OCI-LY1 (cell line): ENCODE measurements around the gene DMRTB1.
"Not testable (repeated sequence)": the region's sequence is repeated elsewhere in the genome, so short reads cannot be mapped to it uniquely, and the experiment has no call there.

Source experiments
- H2AFZ ChIP-seq: fragments of 200-600 bp; sonication (generic), shearing (Covaris generic); 2 replicates; pipeline ENCODE4 v1.6.0; 2014; ENCODE audit warnings: antibody characterized with exemption, mild to moderate bottlenecking, low read length
- H3F3A ChIP-seq: fragments of 200-600 bp; sonication (generic), shearing (Covaris generic); 2 replicates; pipeline ENCODE4 v1.6.0; 2014; ENCODE audit warnings: mild to moderate bottlenecking, antibody characterized with exemption, low read length, moderate library complexity; ENCODE audit not compliant: insufficient read depth
- H3K27ac ChIP-seq: fragments of 200-600 bp; sonication (generic); 2 replicates; pipeline ENCODE4 v1.5.1; 2014; ENCODE audit warnings: low read length, mixed run types, mild to moderate bottlenecking, low read depth; ENCODE audit not compliant: poor library complexity, severe bottlenecking
- H3K27me3 ChIP-seq: fragments of 200-600 bp; sonication (generic); 2 replicates; pipeline ENCODE4 v1.6.0; 2014; ENCODE audit warnings: antibody characterized with exemption, mild to moderate bottlenecking, low read length, moderate library complexity; ENCODE audit not compliant: insufficient read depth
- H3K36me3 ChIP-seq: fragments of 200-600 bp; sonication (generic); 2 replicates; pipeline ENCODE4 v1.6.1; 2014; ENCODE audit warnings: mild to moderate bottlenecking, antibody characterized with exemption, low read length, moderate library complexity, mixed read lengths; ENCODE audit not compliant: insufficient read depth
- H3K4me1 ChIP-seq: fragments of 200-600 bp; sonication (generic); 2 replicates; pipeline ENCODE4 v1.5.1; 2014; ENCODE audit warnings: mild to moderate bottlenecking, low read length, moderate library complexity; ENCODE audit not compliant: insufficient read depth, severe bottlenecking
- H3K4me2 ChIP-seq: fragments of 200-600 bp; sonication (generic), shearing (Covaris generic); 2 replicates; pipeline ENCODE4 v1.6.1; 2014; ENCODE audit warnings: low read length
- H3K4me3 ChIP-seq: fragments of 200-600 bp; sonication (generic); 2 replicates; pipeline ENCODE4 v1.5.1; 2014; ENCODE audit warnings: low read length, low read depth, mild to moderate bottlenecking, mixed read lengths; ENCODE audit not compliant: poor library complexity, severe bottlenecking
- H3K79me2 ChIP-seq: fragments of 200-600 bp; shearing (Covaris generic); 2 replicates; pipeline ENCODE4 v1.6.1; 2016; ENCODE audit warnings: mixed run types, low read length, mixed read lengths; ENCODE audit not compliant: insufficient read depth
- H3K9ac ChIP-seq: fragments of 200-600 bp; sonication (generic), shearing (Covaris generic); 2 replicates; pipeline ENCODE4 v1.6.1; 2014; ENCODE audit warnings: mild to moderate bottlenecking, low read length, mixed read lengths
- H3K9me2 ChIP-seq: fragments of 200-600 bp; sonication (generic), shearing (Covaris generic); 2 replicates; pipeline ENCODE4 v1.6.1; 2014; ENCODE audit warnings: low read depth, mild to moderate bottlenecking, low read length, mixed read lengths
- H3K9me3 ChIP-seq: fragments of 200-600 bp; shearing (Covaris generic); 2 replicates; pipeline ENCODE4 v1.6.1; 2014; ENCODE audit warnings: low read length, mixed read lengths
- H4K20me1 ChIP-seq: fragments of 200-600 bp; sonication (generic), shearing (Covaris generic); 2 replicates; pipeline ENCODE4 v1.6.0; 2016; ENCODE audit warnings: mild to moderate bottlenecking, low read length; ENCODE audit not compliant: insufficient read depth
- EZH2 ChIP-seq: fragments of 200-600 bp; sonication (generic), shearing (Covaris generic); IDR thresholded peaks from 2 replicates; pipeline ENCODE4 v1.8.0; 2017; ENCODE audit warnings: borderline replicate concordance, mixed run types, mild to moderate bottlenecking, antibody characterized with exemption, low read length, moderate library complexity, mixed read lengths
- TF ChIP-seq, protein P1 (sequence below): fragments of 200-600 bp; sonication (generic), shearing (Covaris generic); IDR thresholded peaks from 2 replicates; pipeline ENCODE4 v1.5.1; 2017; ENCODE audit warnings: mild to moderate bottlenecking, antibody characterized with exemption, low read length, moderate library complexity, mixed read lengths

Gene DMRTB1

DNA sequence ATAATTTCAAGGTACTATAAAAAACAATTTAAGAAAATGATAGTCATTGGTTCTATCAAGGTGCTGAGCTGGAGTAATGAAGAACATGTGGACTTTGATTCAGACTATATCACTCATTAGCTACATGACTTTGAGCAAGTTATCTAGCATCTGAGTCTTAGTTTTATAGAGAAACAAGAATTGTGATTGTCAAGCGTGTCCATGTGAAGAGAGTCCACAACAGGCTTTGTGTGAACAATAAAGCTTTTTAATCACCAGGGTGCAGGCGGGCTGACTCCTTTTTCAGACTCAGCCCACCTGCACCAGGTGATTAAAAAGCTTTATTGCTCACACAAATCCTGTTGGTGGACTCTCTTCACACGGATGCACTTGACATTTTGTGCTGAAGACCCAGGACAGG, 26.6 kb upstream of the DMRTB1 start:
- H3K4me1 ChIP-seq = no peaks in the 10 kb centered on the region
- H3K9ac ChIP-seq = no peak overlapping the region
- H3K27me3 ChIP-seq = no peaks in the 10 kb centered on the region
- H2AFZ ChIP-seq = no peak overlapping the region
- H3K9me2 ChIP-seq = no peaks in the 10 kb centered on the region
- H3K79me2 ChIP-seq = no peaks in the 10 kb centered on the region
- no peaks in the 10 kb centered on the region for H3K9me3 ChIP-seq
- no peak for TF ChIP-seq EZH2
- TF ChIP-seq, protein P1, sequence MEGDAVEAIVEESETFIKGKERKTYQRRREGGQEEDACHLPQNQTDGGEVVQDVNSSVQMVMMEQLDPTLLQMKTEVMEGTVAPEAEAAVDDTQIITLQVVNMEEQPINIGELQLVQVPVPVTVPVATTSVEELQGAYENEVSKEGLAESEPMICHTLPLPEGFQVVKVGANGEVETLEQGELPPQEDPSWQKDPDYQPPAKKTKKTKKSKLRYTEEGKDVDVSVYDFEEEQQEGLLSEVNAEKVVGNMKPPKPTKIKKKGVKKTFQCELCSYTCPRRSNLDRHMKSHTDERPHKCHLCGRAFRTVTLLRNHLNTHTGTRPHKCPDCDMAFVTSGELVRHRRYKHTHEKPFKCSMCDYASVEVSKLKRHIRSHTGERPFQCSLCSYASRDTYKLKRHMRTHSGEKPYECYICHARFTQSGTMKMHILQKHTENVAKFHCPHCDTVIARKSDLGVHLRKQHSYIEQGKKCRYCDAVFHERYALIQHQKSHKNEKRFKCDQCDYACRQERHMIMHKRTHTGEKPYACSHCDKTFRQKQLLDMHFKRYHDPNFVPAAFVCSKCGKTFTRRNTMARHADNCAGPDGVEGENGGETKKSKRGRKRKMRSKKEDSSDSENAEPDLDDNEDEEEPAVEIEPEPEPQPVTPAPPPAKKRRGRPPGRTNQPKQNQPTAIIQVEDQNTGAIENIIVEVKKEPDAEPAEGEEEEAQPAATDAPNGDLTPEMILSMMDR = no peak
- H4K20me1 ChIP-seq = no peaks in the 10 kb centered on the region
- H3K36me3 ChIP-seq = no peaks in the 10 kb centered on the region
- no peak overlapping the region for H3K4me3 ChIP-seq
- H3K4me2 ChIP-seq = no peak overlapping the region
- no peak overlapping the region for H3K27ac ChIP-seq
- H3F3A ChIP-seq = no peaks in the 10 kb centered on the region

DNA sequence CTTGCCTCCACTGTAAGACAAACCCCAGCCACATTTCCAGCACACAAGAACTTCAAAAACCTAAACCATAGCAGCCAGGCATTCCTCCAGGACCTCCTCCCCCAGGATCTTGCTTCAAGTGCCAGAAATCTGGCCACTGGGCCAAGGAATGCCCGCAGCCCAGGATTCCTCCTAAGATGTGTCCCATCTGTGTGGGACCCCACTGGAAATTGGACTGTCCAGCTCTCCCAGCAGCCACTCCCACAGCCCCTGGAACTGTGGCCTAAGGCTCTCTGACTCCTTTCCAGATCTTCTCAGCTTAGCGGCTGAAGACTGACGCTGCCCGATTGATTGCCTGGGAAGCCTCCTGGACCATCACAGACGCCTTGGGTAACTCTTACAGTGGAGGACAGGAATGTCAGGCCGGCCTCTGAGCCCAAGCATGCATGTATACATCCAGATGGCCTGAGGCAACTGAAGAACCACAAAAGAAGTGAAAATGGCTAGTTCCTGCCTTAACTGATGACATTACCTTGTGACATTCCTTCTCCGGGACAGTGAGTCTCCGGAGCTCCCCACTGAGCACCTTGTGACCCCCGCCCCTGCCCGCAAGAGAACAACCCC, 24.7 kb upstream of the DMRTB1 start:
- not testable (repeated sequence) for H3K27ac ChIP-seq, H2AFZ ChIP-seq, H3F3A ChIP-seq, H3K9ac ChIP-seq, H3K4me1 ChIP-seq, H3K9me2 ChIP-seq, H3K79me2 ChIP-seq, H4K20me1 ChIP-seq, H3K4me2 ChIP-seq, H3K27me3 ChIP-seq, H3K9me3 ChIP-seq, H3K4me3 ChIP-seq, H3K36me3 ChIP-seq

DNA sequence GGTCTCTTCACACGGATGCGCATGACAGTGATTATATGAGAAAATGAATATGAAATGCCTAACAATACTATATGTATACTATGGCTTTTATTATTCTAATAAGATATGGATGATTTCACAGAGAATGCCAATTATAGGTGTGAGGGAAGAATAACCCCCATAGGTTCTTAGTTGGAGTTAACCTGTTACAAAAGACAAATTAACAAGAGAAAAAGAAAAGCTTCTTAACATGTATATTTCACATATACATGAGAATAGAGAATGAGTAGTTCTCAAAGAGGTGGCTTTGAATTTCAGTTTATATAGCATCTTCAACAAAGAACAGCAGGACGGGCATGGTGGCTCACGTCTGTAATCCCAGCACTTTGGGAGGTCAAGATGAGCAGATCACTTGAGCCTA, 24.0 kb upstream of the DMRTB1 start:
- H3K4me3 ChIP-seq = no peak overlapping the region
- no peaks in the 10 kb centered on the region for H4K20me1 ChIP-seq
- H3K27ac ChIP-seq = no peak overlapping the region
- no peaks in the 10 kb centered on the region for H3K79me2 ChIP-seq
- no peak overlapping the region for H3K9ac ChIP-seq
- H3K36me3 ChIP-seq = no peaks in the 10 kb centered on the region
- no peak overlapping the region for H2AFZ ChIP-seq
- no peak overlapping the region for H3K4me2 ChIP-seq
- H3F3A ChIP-seq = no peaks in the 10 kb centered on the region
- H3K9me3 ChIP-seq = no peaks in the 10 kb centered on the region
- no peak for TF ChIP-seq EZH2
- TF ChIP-seq, protein P1 = no peak
- no peaks in the 10 kb centered on the region for H3K27me3 ChIP-seq
- no peaks in the 10 kb centered on the region for H3K9me2 ChIP-seq
- no peaks in the 10 kb centered on the region for H3K4me1 ChIP-seq
